Activated CD8-positive, alpha-beta T cell treated with anti-CD3 and anti-CD28 coated beads, Interleukin-2, amount 10 ng/mL, durations not matched to agents 7 days and 5 days (primary cell): ENCODE data around the gene ATP11A. TPM values are rescaled to one million over a fixed set of nuclear protein-coding genes. Genes with fewer than 3 reads are reported as not detected.
"Not testable (repeated sequence)": the region's sequence is repeated elsewhere in the genome, so short reads cannot be mapped to it uniquely, and the experiment has no call there.

ENCODE experiments used
- ATAC-seq: fragments of 150-1000 bp; cut with Tn5 transposase; one replicate; pipeline ENCODE4 v1.10.0; 2021; ENCODE audit warnings: moderate library complexity
- CTCF ChIA-PET: fragments of 350-600 bp; sonication (Branson Sonifier 250); formaldehyde crosslinking; loops from one replicate; lab custom pipeline; 2021; ENCODE audit warnings: antibody characterized with exemption; lab: Charles Lee
- POLR2A ChIA-PET: fragments of 350-600 bp; sonication (Branson Sonifier 250); formaldehyde crosslinking; loops from one replicate; lab custom pipeline; 2021; ENCODE audit warnings: antibody characterized with exemption; lab: Charles Lee
- DNase-seq: peaks from one replicate; pipeline ENCODE4 v3.0.0-alpha.2; 2020
- H3K27ac Mint-ChIP-seq: one replicate; pipeline ENCODE4 v1.8.0; 2021; ENCODE audit warnings: mild to moderate bottlenecking, mixed read lengths
- H3K27me3 Mint-ChIP-seq: one replicate; pipeline ENCODE4 v1.8.0; 2021; ENCODE audit warnings: low read depth, mixed read lengths
- H3K36me3 Mint-ChIP-seq: one replicate; pipeline ENCODE4 v1.8.0; 2021; ENCODE audit warnings: low read depth, mixed read lengths
- H3K4me1 Mint-ChIP-seq: one replicate; pipeline ENCODE4 v1.8.0; 2021; ENCODE audit warnings: low read depth, mixed read lengths
- H3K4me3 Mint-ChIP-seq: one replicate; pipeline ENCODE4 v1.8.0; 2021; ENCODE audit warnings: mild to moderate bottlenecking, mixed read lengths
- H3K9me3 Mint-ChIP-seq: one replicate; pipeline ENCODE4 v1.8.0; 2022; ENCODE audit warnings: mixed read lengths; ENCODE audit not compliant: insufficient read depth
- total RNA-seq, 2 experiments: library from RNA; stranded (reverse); gene quantifications; one replicate each; pipeline ENCODE4 v1.2.3, GENCODE V29; 2021

The ATP11A gene
- total RNA-seq, 2 experiments from 2014 or later = 35.6 to 38.3 TPM

DNA sequence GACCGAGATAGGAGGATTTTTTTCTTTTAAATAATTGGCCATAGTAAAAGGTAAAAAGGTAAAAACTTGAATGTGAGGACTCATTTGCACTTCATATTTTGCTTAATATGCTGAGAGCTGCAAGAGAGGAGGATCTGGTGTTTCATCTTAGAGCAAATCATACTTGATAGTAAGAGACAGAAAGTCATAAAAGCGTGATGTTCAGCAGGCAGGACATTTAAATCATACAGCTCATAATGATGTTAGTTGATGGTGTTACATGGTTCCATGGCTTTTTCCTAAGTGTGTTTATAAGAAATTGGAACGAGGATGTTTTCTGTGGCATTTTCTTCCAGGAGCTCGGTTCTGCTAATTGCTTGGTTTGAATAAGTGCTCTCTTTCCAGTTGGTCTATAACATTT, 16.3 kb downstream of the ATP11A start:
- CTCF ChIA-PET = interaction anchor here (0.7 kb wide), 1 partner anchor 11 kb away, joined by 3 read pairs; no protein-coding TSS in a partner anchor
- no peaks in the 10 kb centered on the region for H3K36me3 Mint-ChIP-seq

DNA sequence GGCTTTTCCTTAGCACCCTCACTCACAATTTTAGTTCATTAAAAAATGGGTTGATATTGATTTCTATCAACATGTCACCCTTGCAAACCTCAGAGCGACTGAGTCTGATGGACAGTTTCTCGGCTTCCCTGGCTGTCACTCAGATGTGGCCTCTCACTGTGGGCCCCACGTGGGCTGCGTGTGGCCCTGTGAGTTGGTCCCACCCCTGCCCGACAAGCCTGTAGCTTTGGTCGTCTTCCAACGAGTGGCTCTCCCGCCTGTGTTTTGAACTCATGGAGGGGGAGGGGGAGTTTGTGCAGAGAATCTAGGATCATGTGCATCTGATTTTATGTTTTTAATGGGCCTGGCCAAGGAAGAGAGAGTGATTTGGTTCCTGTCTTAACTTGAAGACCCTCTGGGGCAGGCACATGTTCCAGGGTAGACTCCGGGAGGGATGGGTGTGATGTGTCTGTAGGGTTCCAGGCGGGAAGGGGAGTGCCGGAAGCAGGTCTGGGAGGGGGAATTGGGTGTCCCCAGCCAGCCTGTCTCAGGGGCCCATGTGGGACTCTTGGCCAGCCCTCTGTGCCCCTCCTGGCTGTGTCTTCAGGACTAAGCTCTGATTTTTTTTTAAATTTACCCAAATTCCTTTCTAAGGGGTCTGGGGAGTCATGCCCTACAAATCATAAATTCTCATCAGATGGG, 18.9 kb downstream of the ATP11A start:
- Mint-ChIP-seq H3K9me3 (no peaks in the 10 kb centered on the region), H3K4me3 (no peak overlapping the region), H3K4me1 (peaks cover 11% of the 10 kb centered on the region), H3K27me3 (no peaks in the 10 kb centered on the region), H3K36me3 (no peaks in the 10 kb centered on the region), H3K27ac (no peak overlapping the region)
- CTCF ChIA-PET = no interaction called here
- POLR2A ChIA-PET = no interaction called here
- DNase-seq = no peak
- no peak for ATAC-seq

More for the DNA sequence above, 16.3 kb downstream of the ATP11A start:
- Mint-ChIP-seq H3K4me1 (peaks cover 20% of the 10 kb centered on the region), H3K9me3 (no peaks in the 10 kb centered on the region), H3K4me3 (no peak overlapping the region), H3K27me3 (no peaks in the 10 kb centered on the region), H3K27ac (no peak overlapping the region)
- DNase-seq (no peak), ATAC-seq (no peak)
- POLR2A ChIA-PET = no interaction called here

DNA sequence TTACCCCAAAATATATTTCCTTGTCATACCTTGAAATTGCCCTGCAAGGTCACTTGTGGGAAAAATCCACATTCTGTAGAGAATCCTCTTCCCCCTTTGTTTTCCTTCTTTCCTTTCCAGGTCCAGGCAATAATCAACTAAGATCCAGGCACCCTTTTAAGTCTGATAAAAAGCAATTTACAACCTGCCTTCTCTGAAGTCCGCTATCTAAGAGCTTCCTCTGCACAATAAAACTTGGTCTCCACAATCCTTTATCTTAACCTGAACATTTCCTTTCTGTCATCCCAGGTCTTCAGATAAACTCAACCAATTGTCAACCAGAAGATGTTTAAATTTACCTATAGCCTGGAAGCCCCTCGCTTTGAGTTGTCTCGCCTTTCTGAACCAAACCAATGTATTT, 19.5 kb downstream of the ATP11A start:
- H3K4me1 Mint-ChIP-seq, H3K4me3 Mint-ChIP-seq: not testable (repeated sequence)

GRCh38 chr13:112709825-112710783, 20.3 kb downstream of the ATP11A start:
- H3K9me3 Mint-ChIP-seq = no peaks in the 10 kb centered on the region
- H3K4me3 Mint-ChIP-seq = no peak overlapping the region
- POLR2A ChIA-PET = no interaction called here
- ATAC-seq = no peak
- no peaks in the 10 kb centered on the region for H3K4me1 Mint-ChIP-seq
- H3K36me3 Mint-ChIP-seq = no peaks in the 10 kb centered on the region
- H3K27ac Mint-ChIP-seq = no peak overlapping the region
- DNase-seq = no peak
- no peaks in the 10 kb centered on the region for H3K27me3 Mint-ChIP-seq
- CTCF ChIA-PET = no interaction called here

More for the DNA sequence above, 19.5 kb downstream of the ATP11A start:
- H3K27ac Mint-ChIP-seq, CTCF ChIA-PET, DNase-seq, POLR2A ChIA-PET, ATAC-seq, H3K27me3 Mint-ChIP-seq, H3K36me3 Mint-ChIP-seq, H3K9me3 Mint-ChIP-seq: not testable (repeated sequence)

DNA sequence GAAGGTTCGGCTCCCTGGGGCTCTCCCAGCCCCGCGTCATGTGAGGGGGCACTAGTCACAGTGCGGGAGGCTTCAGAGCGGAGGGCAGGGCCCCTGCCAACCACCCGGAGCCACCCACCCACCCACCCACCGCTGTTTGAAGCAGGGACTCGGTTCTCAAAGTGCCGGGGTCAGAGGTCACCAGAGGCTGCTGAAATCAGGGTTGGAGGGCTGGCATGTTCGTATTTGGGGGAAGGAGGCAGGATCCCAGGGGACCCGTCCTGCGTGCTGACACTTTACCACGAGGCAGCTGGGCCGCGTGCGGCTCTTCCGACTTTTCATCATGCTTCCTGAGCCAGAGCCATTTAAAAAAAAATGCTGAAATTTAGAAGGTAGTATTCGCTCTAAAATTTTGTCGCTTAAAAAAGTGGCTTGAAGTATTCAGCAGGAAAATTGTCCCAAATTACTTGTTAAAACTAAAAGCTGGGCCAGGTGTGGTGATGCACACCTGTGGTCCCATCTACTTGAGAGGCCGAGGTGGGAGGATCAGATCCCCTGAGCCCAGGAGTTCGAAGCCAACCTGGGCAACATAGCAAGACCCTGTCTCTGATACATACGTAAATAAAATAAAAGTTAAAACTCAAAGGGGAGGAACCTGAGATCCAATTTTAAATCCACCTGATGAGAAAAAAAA, 21.2 kb downstream of the ATP11A start:
- H3K9me3 Mint-ChIP-seq = no peaks in the 10 kb centered on the region
- H3K4me1 Mint-ChIP-seq = no peaks in the 10 kb centered on the region
- POLR2A ChIA-PET = no interaction called here
- H3K27me3 Mint-ChIP-seq = no peaks in the 10 kb centered on the region
- CTCF ChIA-PET = no interaction called here
- ATAC-seq (no peak), DNase-seq (no peak)
- H3K36me3 Mint-ChIP-seq = no peaks in the 10 kb centered on the region
- H3K27ac Mint-ChIP-seq = no peak overlapping the region
- H3K4me3 Mint-ChIP-seq = no peak overlapping the region

DNA sequence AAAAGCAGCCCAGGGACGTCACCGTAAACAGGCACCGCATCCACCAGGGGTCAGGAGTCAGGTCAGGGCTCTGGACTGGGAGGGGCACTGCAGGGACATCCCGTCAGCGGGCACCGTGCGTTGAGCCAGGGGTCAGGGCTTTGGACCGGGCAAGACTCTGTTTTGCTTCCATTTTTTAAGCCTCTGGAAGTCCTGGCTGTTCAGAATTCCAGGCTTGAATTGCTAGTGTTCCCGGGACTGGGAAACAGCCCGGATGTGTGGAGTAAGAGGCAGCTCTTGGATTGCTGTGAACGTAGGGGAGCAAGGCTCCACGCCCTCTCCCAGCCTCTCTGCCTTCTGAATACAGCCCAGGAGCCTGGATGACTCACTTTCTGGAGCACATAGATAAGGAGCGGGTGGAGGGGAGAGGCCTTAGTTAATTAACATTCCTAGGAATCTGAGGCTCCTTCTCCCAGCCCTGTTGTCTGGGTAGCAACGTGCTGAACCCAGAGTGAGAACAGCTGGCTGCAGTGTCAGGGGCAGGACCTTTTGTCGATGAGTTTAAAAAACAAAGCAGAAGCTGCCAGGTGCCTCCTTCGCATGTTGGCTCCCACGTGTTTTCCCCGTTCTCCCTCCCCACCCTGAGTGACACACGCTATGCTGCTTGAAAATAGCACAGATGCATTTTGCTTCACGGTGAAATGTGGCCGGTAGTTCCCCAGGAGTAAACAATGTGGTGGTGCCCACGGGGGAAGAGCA, 21.9 kb downstream of the ATP11A start:
- ChIA-PET POLR2A (no interaction called here), CTCF (interaction anchor here (1.1 kb wide), 1 partner anchor 17 kb away, joined by 4 read pairs; no protein-coding TSS in a partner anchor)
- ATAC-seq = no peak
- H3K27me3 Mint-ChIP-seq = no peaks in the 10 kb centered on the region
- H3K36me3 Mint-ChIP-seq = no peaks in the 10 kb centered on the region
- H3K9me3 Mint-ChIP-seq = no peaks in the 10 kb centered on the region
- H3K4me1 Mint-ChIP-seq = no peaks in the 10 kb centered on the region
- no peak overlapping the region for H3K4me3 Mint-ChIP-seq
- H3K27ac Mint-ChIP-seq = no peak overlapping the region
- no peak for DNase-seq

DNA sequence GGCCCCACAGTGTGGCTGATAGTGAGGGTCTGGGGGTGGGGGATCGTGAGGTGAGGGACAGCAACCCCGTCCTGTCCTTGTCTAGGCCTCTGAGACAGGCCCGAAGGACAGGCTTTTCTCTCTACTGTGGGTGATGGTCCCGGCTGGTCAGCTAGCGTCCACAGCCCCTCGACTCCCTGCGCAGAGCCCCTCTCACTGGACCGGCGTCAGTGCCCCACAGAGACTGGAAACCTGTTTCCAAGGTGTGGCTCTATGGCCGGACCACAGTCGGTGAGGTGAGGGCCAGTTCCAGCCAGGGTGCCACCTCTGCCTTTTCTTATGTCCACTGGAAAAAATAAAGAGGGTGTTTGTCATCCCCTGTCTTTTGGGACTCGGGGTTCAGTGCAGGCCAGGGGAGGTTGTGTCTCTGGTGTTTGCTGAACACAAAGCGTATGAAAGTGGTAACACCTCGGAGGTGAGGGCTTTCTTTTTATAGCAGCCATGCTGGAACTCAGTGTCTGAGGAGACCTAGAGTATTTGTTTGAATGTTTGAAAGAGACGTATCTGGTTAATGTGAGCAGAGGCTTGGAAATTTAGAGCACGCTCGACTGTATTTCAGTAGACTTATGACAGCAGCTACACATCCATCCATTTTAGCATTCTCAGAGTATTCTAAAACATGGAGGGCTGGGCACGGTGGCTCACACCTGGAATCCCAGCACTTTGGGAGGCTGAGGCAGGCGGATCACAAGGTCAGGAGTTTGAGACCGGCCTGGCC, 22.8 kb downstream of the ATP11A start:
- CTCF ChIA-PET = interaction anchor here (1.1 kb wide), 1 partner anchor 18 kb away, joined by 4 read pairs; no protein-coding TSS in a partner anchor
- H3K36me3 Mint-ChIP-seq = no peaks in the 10 kb centered on the region
- ATAC-seq (no peak), DNase-seq (no peak)
- no peaks in the 10 kb centered on the region for H3K27me3 Mint-ChIP-seq
- no peaks in the 10 kb centered on the region for H3K9me3 Mint-ChIP-seq
- POLR2A ChIA-PET = no interaction called here
- H3K4me3 Mint-ChIP-seq = no peak overlapping the region
- H3K27ac Mint-ChIP-seq = no peak overlapping the region
- no peaks in the 10 kb centered on the region for H3K4me1 Mint-ChIP-seq

DNA sequence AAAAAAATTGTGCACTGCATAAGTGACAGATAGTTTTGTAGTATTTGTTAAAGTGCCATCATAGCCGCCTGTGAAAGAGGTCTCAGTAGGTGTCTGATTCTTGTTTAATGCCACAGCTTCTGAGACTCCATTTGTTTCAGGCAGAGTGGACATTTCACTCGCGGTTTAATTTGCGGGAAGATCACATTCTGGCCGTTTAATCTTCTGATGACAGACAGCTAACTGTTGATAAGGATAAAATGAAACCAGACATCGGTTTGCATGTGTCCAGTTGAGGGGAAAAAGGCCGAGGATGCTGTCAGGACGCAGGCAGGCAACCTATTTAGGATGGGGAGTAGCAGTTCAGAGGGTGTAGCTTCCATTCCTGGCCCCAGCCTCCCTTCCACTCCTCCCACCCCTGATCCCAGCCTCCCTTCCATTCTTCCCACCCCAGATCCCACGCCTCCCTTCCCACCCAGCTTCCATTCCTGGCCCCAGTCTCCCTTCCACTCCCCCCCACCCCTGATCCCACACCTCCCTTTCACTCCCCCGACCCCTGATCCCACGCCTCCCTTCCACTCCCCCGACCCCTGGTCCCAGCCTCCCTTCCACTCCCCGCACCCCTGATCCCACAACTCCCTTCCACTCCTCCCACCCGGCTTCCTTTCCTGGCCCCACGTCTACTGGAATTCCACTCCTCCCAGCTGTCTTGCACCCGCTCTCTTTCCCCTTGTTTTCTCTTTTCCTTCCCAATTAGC, 23.8 kb downstream of the ATP11A start:
- Mint-ChIP-seq H3K36me3 (no peaks in the 10 kb centered on the region), H3K4me1 (no peaks in the 10 kb centered on the region), H3K27ac (no peak overlapping the region), H3K9me3 (no peaks in the 10 kb centered on the region), H3K4me3 (no peak overlapping the region), H3K27me3 (no peaks in the 10 kb centered on the region)
- ChIA-PET POLR2A (no interaction called here), CTCF (no interaction called here)
- no peak for DNase-seq
- ATAC-seq = no peak

DNA sequence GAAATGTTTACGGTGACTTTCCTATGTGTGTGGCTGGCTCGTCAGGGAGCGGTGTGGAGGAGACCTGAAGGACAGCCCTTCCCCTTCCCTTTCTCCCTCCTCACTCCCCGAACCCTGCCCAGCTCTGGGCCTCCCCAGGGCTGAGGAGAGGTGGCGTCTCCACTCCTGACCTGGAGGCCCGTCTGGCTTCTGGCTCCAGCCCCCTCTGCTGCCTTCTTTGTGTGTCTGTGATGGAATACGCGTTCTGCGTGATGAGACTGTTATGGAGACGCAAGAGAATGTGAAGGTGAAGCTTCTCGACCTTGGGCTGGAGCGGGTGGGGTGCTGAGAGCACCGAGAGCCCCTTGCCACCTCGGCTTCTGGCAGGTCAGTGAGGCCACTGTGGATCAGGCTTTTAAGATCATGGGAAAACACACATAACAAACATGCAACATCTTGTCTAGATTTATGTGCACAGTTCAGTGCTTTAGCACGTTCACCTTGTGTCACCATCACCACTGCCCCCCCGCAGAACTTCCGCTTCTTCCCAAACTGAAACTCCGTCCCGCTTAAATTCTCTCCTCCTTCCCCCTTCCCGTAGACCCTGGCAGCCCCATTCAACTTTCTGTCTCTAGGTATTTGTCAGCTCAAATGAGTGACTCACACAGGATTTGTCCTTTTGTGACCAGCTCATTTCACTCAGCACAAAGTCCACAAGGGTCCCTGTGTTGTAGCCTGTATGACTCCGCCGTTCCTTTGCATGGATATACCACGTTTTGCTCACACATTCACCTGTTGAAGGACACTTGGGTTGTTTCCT, 24.7 kb downstream of the ATP11A start:
- no peak for ATAC-seq

GRCh38 chr13:112715210-112715609, 25.4 kb downstream of the ATP11A start:
- Mint-ChIP-seq H3K36me3 (no peaks in the 10 kb centered on the region), H3K4me1 (no peaks in the 10 kb centered on the region), H3K27ac (no peak overlapping the region), H3K4me3 (no peak overlapping the region), H3K27me3 (no peaks in the 10 kb centered on the region), H3K9me3 (no peaks in the 10 kb centered on the region)
- DNase-seq = no peak
- CTCF ChIA-PET = no interaction called here
- POLR2A ChIA-PET = no interaction called here
- ATAC-seq = no peak

More for the DNA sequence above, 24.7 kb downstream of the ATP11A start:
- Mint-ChIP-seq H3K36me3 (no peaks in the 10 kb centered on the region), H3K4me3 (no peak overlapping the region), H3K4me1 (no peaks in the 10 kb centered on the region), H3K27ac (no peak overlapping the region), H3K27me3 (no peaks in the 10 kb centered on the region), H3K9me3 (no peaks in the 10 kb centered on the region)
- ChIA-PET POLR2A (no interaction called here), CTCF (no interaction called here)
- no peak for DNase-seq
